ENCODE measurements around the gene MOB4.
"Not testable (repeated sequence)": the region's sequence is repeated elsewhere in the genome, so short reads cannot be mapped to it uniquely, and the experiment has no call there.

The MOB4 gene

GRCh38 chr2:197514754-197515153 lies 1.1 kb upstream of the MOB4 start:
- DNase-seq (ENCODE audit: low spot score), result no peak

GRCh38 chr2:197515315-197515738 lies 539 bp upstream of the MOB4 start:
- peak; percentile 68 for DNase-seq (ENCODE audit: low spot score)

- no peak for DNase-seq (ENCODE audit: low spot score)
These were observed 511 bp downstream of the MOB4 start for GRCh38 chr2:197516393-197516761.

GRCh38 chr2:197517150-197517549 lies 1.3 kb downstream of the MOB4 start:
- DNase-seq (ENCODE audit: low spot score), result no peak

GRCh38 chr2:197538412-197538811 lies 22.5 kb downstream of the MOB4 start:
- no peak for DNase-seq (ENCODE audit: low spot score)

GRCh38 chr2:197539734-197540133 lies 23.9 kb downstream of the MOB4 start:
- DNase-seq (ENCODE audit: low spot score), result no peak

- DNase-seq (ENCODE audit: low spot score), result no peak
These were observed 27.3 kb downstream of the MOB4 start for GRCh38 chr2:197543206-197543605.

GRCh38 chr2:197547163-197547900 lies 31.5 kb downstream of the MOB4 start:
- no peak for DNase-seq (ENCODE audit: low spot score)

GRCh38 chr2:197548582-197548981 lies 32.7 kb downstream of the MOB4 start:
- no peak for DNase-seq (ENCODE audit: low spot score)

GRCh38 chr2:197551260-197551659 lies 35.4 kb downstream of the MOB4 start:
- DNase-seq (ENCODE audit: low spot score), result not testable (repeated sequence)

- no peak for DNase-seq (ENCODE audit: low spot score)
These were observed 39.6 kb downstream of the MOB4 start for GRCh38 chr2:197555467-197555866.

- peak; percentile 34 for DNase-seq (ENCODE audit: low spot score)
These were observed 40.6 kb downstream of the MOB4 start for GRCh38 chr2:197556456-197556855.

- DNase-seq (ENCODE audit: low spot score), result no peak
These were observed 42.5 kb downstream of the MOB4 start for GRCh38 chr2:197558393-197558792.

GRCh38 chr2:197559681-197560080 lies 43.8 kb downstream of the MOB4 start:
- DNase-seq (ENCODE audit: low spot score), result peak; percentile 26

GRCh38 chr2:197560146-197560665 lies 44.3 kb downstream of the MOB4 start:
- DNase-seq (ENCODE audit: low spot score), result peak; percentile 76

GRCh38 chr2:197571627-197572271 lies 55.9 kb downstream of the MOB4 start:
- no peak for DNase-seq (ENCODE audit: low spot score)

- no peak for DNase-seq (ENCODE audit: low spot score)
These were observed 57.7 kb downstream of the MOB4 start for GRCh38 chr2:197573608-197574007.

- DNase-seq (ENCODE audit: low spot score), result no peak
These were observed 60.1 kb downstream of the MOB4 start for GRCh38 chr2:197575987-197576386.

- DNase-seq (ENCODE audit: low spot score), result no peak
These were observed 60.8 kb downstream of the MOB4 start for GRCh38 chr2:197576631-197577030.

GRCh38 chr2:197577446-197577845 lies 61.6 kb downstream of the MOB4 start:
- peak; percentile 56 for DNase-seq (ENCODE audit: low spot score)

- not testable (repeated sequence) for DNase-seq (ENCODE audit: low spot score)
These were observed 62.4 kb downstream of the MOB4 start for GRCh38 chr2:197578294-197578693.

GRCh38 chr2:197580166-197580565 lies 64.3 kb downstream of the MOB4 start:
- not testable (repeated sequence) for DNase-seq (ENCODE audit: low spot score)

- DNase-seq (ENCODE audit: low spot score), result not testable (repeated sequence)
These were observed 71.4 kb downstream of the MOB4 start for GRCh38 chr2:197587255-197587654.

All from globus pallidus (tissue), 1 donor.